Measurements from ENCODE around the gene B3GALNT1. TPM values are rescaled to one million over a fixed set of nuclear protein-coding genes. Genes with fewer than 3 reads are reported as not detected.

B3GALNT1 gene
- total RNA-seq, 2 experiments from 2014 or later, result 0.76 to 1.1 TPM

DNA sequence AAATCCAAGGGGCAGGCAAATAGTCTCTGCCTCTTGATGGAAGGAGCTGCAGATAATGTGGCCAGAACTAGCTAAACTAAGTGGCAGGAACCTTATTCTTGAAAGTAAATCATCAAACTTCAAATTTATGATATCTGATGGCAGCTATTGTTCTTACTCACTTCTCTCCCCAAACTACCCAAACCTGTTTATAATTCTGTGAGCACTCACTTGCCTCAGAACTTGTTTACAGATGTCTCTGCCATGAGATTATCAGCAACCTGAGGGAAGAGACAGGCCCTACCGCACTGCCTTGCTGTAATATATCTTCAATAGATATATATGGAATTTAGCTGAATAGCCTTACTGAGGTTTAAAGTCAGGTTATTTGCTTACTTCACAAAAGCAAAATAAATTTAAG, 2.2 kb upstream of the B3GALNT1 start:
- peaks cover 8% of the 10 kb centered on the region for H3K4me1 Mint-ChIP-seq (ENCODE audit: low read depth)
- H3K36me3 Mint-ChIP-seq (ENCODE audit: low read depth), result no peaks in the 10 kb centered on the region
- H3K9me3 Mint-ChIP-seq, result no peaks in the 10 kb centered on the region
- H3K4me3 Mint-ChIP-seq, result no peak overlapping the region
- H3K27me3 Mint-ChIP-seq (ENCODE audit: low read depth), result peaks cover 28% of the 10 kb centered on the region
- intact Hi-C loops (cut with micrococcal nuclease), result no loop called here
- CTCF ChIA-PET, result no interaction called here
- no peak overlapping the region for H3K27ac Mint-ChIP-seq
- no peak for DNase-seq

GRCh38 chr3:161103776-161104385, 1.3 kb downstream of the B3GALNT1 start:
- Mint-ChIP-seq H3K4me1 (ENCODE audit: low read depth) (peaks cover 8% of the 10 kb centered on the region), H3K9me3 (no peaks in the 10 kb centered on the region), H3K4me3 (peak overlapping the region; percentile 62), H3K36me3 (ENCODE audit: low read depth) (no peaks in the 10 kb centered on the region), H3K27me3 (ENCODE audit: low read depth) (peaks cover 18% of the 10 kb centered on the region), H3K27ac (no peak overlapping the region)
- CTCF ChIA-PET, result no interaction called here
- no peak for DNase-seq
- intact Hi-C loops (cut with micrococcal nuclease), result loop anchor here (5.0 kb wide), 1 partner anchor 118 kb away; the partner anchor contains the start of gene NMD3

DNA sequence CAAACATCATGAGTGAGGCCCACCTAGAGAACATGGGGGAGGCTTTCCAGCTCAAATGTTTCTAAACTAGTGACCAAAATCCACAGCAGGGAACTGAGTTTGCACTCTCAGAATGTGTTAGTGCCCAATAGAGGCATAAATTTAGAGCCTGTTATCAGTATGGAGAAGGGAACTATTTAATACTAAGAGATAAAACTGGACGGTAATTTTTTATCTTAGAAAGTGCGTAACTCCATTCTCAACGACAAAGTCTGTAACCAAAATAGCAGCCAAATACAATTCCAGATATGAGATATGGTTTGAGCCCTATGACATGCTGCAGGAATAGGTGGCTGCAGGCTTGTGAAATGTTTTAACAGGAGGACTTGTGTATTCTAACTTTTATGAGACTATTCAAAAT, 3.5 kb downstream of the B3GALNT1 start:
- intact Hi-C loops (cut with micrococcal nuclease), result loop anchor here (5.0 kb wide), 1 partner anchor 121 kb away; the partner anchor contains the start of gene NMD3
- CTCF ChIA-PET, result interaction anchor here (1.6 kb wide), 1 partner anchor 160 kb away, joined by 3 read pairs; no protein-coding TSS in a partner anchor
- peaks cover 14% of the 10 kb centered on the region for H3K27me3 Mint-ChIP-seq (ENCODE audit: low read depth)

DNA sequence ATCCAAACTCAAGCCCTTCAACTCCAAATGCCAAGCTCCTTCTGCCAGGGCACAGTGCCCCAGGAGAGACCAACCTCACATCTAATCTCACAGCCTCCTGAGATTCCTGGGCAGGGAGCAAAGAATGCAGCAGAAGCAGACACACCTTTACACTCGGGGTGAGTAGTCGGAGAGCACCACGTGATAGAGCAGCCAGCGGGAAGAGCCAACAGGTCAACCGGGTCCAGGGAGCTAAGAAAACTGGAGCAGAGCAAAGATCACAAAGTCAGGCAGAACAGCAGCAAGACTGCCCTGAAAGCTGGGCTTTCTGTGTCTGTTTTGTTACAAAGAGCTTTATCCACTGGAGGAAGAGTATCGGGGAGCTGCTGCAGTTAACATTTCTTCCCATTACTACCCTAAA, 4.2 kb downstream of the B3GALNT1 start:
- no peak overlapping the region for H3K27ac Mint-ChIP-seq
- intact Hi-C loops (cut with micrococcal nuclease), result loop anchor here (5.0 kb wide), 1 partner anchor 121 kb away; the partner anchor contains the start of gene NMD3
- H3K27me3 Mint-ChIP-seq (ENCODE audit: low read depth), result peaks cover 14% of the 10 kb centered on the region
- H3K9me3 Mint-ChIP-seq, result no peaks in the 10 kb centered on the region
- H3K36me3 Mint-ChIP-seq (ENCODE audit: low read depth), result no peaks in the 10 kb centered on the region
- H3K4me1 Mint-ChIP-seq (ENCODE audit: low read depth), result peaks cover 8% of the 10 kb centered on the region
- DNase-seq, result no peak
- CTCF ChIA-PET, result no interaction called here
- H3K4me3 Mint-ChIP-seq, result no peak overlapping the region

More for the DNA sequence above, 3.5 kb downstream of the B3GALNT1 start:
- Mint-ChIP-seq H3K36me3 (ENCODE audit: low read depth) (no peaks in the 10 kb centered on the region), H3K9me3 (no peaks in the 10 kb centered on the region), H3K4me1 (ENCODE audit: low read depth) (peaks cover 8% of the 10 kb centered on the region), H3K27ac (no peak overlapping the region), H3K4me3 (no peak overlapping the region)
- no peak for DNase-seq

DNA sequence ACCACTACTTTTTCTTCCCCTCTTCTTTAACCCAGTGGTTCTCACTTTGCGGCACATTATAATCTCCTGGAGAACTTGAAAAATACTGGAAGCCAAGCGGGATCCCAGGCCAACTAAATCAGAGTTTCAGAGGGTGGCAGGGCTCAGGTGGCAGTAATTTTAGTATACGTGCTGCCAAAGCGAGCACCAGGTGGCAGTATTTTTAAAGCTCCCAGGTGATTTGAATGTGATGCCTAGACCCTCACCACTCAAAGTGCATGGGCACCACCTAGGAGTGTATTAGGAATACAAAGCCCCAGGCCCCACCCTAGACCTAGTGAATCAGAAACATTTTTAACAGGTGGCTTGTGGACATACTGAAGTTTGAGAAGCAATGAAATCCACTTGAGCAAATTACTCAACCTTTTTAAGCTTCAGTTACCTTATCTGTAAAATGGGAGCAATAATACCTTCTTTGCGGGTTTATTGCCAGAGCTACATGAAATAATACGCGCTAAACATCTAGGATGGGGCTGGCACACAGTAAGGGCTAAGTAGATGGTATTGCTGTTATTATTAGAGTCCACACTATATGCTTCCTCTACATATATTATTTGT, 8.3 kb downstream of the B3GALNT1 start:
- Mint-ChIP-seq H3K36me3 (ENCODE audit: low read depth) (no peaks in the 10 kb centered on the region), H3K4me1 (ENCODE audit: low read depth) (no peaks in the 10 kb centered on the region), H3K9me3 (no peaks in the 10 kb centered on the region), H3K27ac (no peak overlapping the region), H3K27me3 (ENCODE audit: low read depth) (no peaks in the 10 kb centered on the region), H3K4me3 (no peak overlapping the region)
- peak; percentile 41 for DNase-seq
- intact Hi-C loops (cut with micrococcal nuclease), result loop anchor here (1.0 to 5.0 kb wide), 3 partner anchors 177 to 328 kb away; no protein-coding TSS in a partner anchor
- CTCF ChIA-PET, result interaction anchor here (0.6 to 1.2 kb wide), 4 partner anchors 60 to 178 kb away, joined by 3 to 6 read pairs (median 3); no protein-coding TSS in a partner anchor

GRCh38 chr3:161093895-161094294, 11.3 kb downstream of the B3GALNT1 start:
- no peak for DNase-seq
- H3K4me3 Mint-ChIP-seq, result no peak overlapping the region
- H3K27ac Mint-ChIP-seq, result no peak overlapping the region
- no peaks in the 10 kb centered on the region for H3K9me3 Mint-ChIP-seq
- no peaks in the 10 kb centered on the region for H3K4me1 Mint-ChIP-seq (ENCODE audit: low read depth)
- intact Hi-C loops (cut with micrococcal nuclease), result no loop called here
- H3K27me3 Mint-ChIP-seq (ENCODE audit: low read depth), result no peaks in the 10 kb centered on the region
- H3K36me3 Mint-ChIP-seq (ENCODE audit: low read depth), result no peaks in the 10 kb centered on the region
- CTCF ChIA-PET, result no interaction called here

- intact Hi-C loops (cut with micrococcal nuclease), result no loop called here
- Mint-ChIP-seq H3K27me3 (ENCODE audit: low read depth) (no peaks in the 10 kb centered on the region), H3K27ac (no peak overlapping the region), H3K36me3 (ENCODE audit: low read depth) (no peaks in the 10 kb centered on the region), H3K4me3 (no peak overlapping the region), H3K4me1 (ENCODE audit: low read depth) (peaks cover 3% of the 10 kb centered on the region), H3K9me3 (no peaks in the 10 kb centered on the region)
- CTCF ChIA-PET, result no interaction called here
- no peak for DNase-seq
Measured at GRCh38 chr3:161084277-161084676, 20.9 kb downstream of the B3GALNT1 start.

GRCh38 chr3:161083131-161083530, 22.0 kb downstream of the B3GALNT1 start:
- DNase-seq, result no peak
- Mint-ChIP-seq H3K27me3 (ENCODE audit: low read depth) (no peaks in the 10 kb centered on the region), H3K4me3 (no peak overlapping the region), H3K36me3 (ENCODE audit: low read depth) (no peaks in the 10 kb centered on the region), H3K27ac (no peak overlapping the region), H3K9me3 (no peaks in the 10 kb centered on the region), H3K4me1 (ENCODE audit: low read depth) (peaks cover 3% of the 10 kb centered on the region)
- intact Hi-C loops (cut with micrococcal nuclease), result no loop called here
- CTCF ChIA-PET, result interaction anchor here (1.0 kb wide), 1 partner anchor 48 kb away, joined by 7 read pairs; no protein-coding TSS in a partner anchor

- H3K36me3 Mint-ChIP-seq (ENCODE audit: low read depth), result no peaks in the 10 kb centered on the region
- no peak for DNase-seq
- H3K27ac Mint-ChIP-seq, result no peak overlapping the region
- CTCF ChIA-PET, result interaction anchor here (0.6 to 1.0 kb wide), 2 partner anchors 47 to 161 kb away, joined by 4 to 7 read pairs; no protein-coding TSS in a partner anchor
- peaks cover 3% of the 10 kb centered on the region for H3K4me1 Mint-ChIP-seq (ENCODE audit: low read depth)
- no peaks in the 10 kb centered on the region for H3K27me3 Mint-ChIP-seq (ENCODE audit: low read depth)
- H3K4me3 Mint-ChIP-seq, result no peak overlapping the region
- no peaks in the 10 kb centered on the region for H3K9me3 Mint-ChIP-seq
- intact Hi-C loops (cut with micrococcal nuclease), result no loop called here
Measured at GRCh38 chr3:161082063-161082462, 23.1 kb downstream of the B3GALNT1 start.

DNA sequence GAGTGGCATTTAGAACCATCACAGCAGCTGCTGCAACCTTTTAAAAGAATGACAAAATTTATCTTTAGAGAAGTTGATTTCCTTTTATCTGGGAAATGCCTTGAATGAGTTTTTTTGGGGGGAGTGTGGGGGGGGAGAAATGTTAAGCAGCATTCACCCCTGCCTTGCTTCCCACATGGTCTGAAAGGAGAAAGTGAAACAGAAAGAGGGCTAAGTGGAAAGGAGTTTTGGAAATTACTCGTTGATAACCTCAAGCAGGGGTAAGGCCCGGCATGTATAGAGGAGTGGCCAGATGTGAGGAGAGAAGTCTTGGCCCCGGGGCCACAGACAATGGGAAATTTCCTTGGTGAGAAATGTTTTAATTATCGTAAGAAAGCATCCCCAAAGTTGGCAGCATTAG, 23.5 kb downstream of the B3GALNT1 start:
- Mint-ChIP-seq H3K4me3 (no peak overlapping the region), H3K9me3 (no peaks in the 10 kb centered on the region), H3K27ac (no peak overlapping the region), H3K36me3 (ENCODE audit: low read depth) (no peaks in the 10 kb centered on the region), H3K27me3 (ENCODE audit: low read depth) (no peaks in the 10 kb centered on the region), H3K4me1 (ENCODE audit: low read depth) (peaks cover 3% of the 10 kb centered on the region)
- CTCF ChIA-PET, result no interaction called here
- DNase-seq, result no peak
- intact Hi-C loops (cut with micrococcal nuclease), result no loop called here

- no peaks in the 10 kb centered on the region for H3K36me3 Mint-ChIP-seq (ENCODE audit: low read depth)
Measured at GRCh38 chr3:161073181-161073580, 32.0 kb downstream of the B3GALNT1 start.

GRCh38 chr3:161072751-161073150, 32.4 kb downstream of the B3GALNT1 start:
- no peak overlapping the region for H3K4me3 Mint-ChIP-seq
- intact Hi-C loops (cut with micrococcal nuclease), result no loop called here
- DNase-seq, result no peak
- CTCF ChIA-PET, result no interaction called here
- H3K36me3 Mint-ChIP-seq (ENCODE audit: low read depth), result no peaks in the 10 kb centered on the region
- peaks cover 4% of the 10 kb centered on the region for H3K4me1 Mint-ChIP-seq (ENCODE audit: low read depth)
- no peak overlapping the region for H3K27ac Mint-ChIP-seq
- peaks cover 2% of the 10 kb centered on the region for H3K27me3 Mint-ChIP-seq (ENCODE audit: low read depth)
- H3K9me3 Mint-ChIP-seq, result no peaks in the 10 kb centered on the region

More at GRCh38 chr3:161073181-161073580, 32.0 kb downstream of the B3GALNT1 start:
- intact Hi-C loops (cut with micrococcal nuclease), result no loop called here
- DNase-seq, result no peak
- H3K27ac Mint-ChIP-seq, result no peak overlapping the region
- no peaks in the 10 kb centered on the region for H3K9me3 Mint-ChIP-seq
- H3K27me3 Mint-ChIP-seq (ENCODE audit: low read depth), result peaks cover 2% of the 10 kb centered on the region
- no peak overlapping the region for H3K4me3 Mint-ChIP-seq
- H3K4me1 Mint-ChIP-seq (ENCODE audit: low read depth), result peaks cover 4% of the 10 kb centered on the region
- CTCF ChIA-PET, result no interaction called here

GRCh38 chr3:161072211-161072621, 32.9 kb downstream of the B3GALNT1 start:
- no peak overlapping the region for H3K4me3 Mint-ChIP-seq
- H3K9me3 Mint-ChIP-seq, result no peaks in the 10 kb centered on the region
- peaks cover 2% of the 10 kb centered on the region for H3K27me3 Mint-ChIP-seq (ENCODE audit: low read depth)
- no peak for DNase-seq
- intact Hi-C loops (cut with micrococcal nuclease), result no loop called here
- no peaks in the 10 kb centered on the region for H3K36me3 Mint-ChIP-seq (ENCODE audit: low read depth)
- CTCF ChIA-PET, result interaction anchor here (0.8 kb wide), 1 partner anchor 7 kb away, joined by 3 read pairs; no protein-coding TSS in a partner anchor
- no peak overlapping the region for H3K27ac Mint-ChIP-seq
- H3K4me1 Mint-ChIP-seq (ENCODE audit: low read depth), result peaks cover 4% of the 10 kb centered on the region

Data from activated naive CD4-positive, alpha-beta T cell treated with anti-CD3 and anti-CD28 coated beads for 36 hours (primary cell).